Colonic mucosa (tissue), 4 donors: Measurements from ENCODE around the gene IFFO2. TPM values are rescaled to one million over a fixed set of nuclear protein-coding genes. Genes with fewer than 3 reads are reported as not detected.
A peak's percentile ranks its signal among the peaks of the same experiment; 100 is the strongest.

ENCODE experiments used
- DNase-seq: peaks from one replicate; pipeline ENCODE4 v3.0.0-alpha.2; 2020
- H3K27ac ChIP-seq: fragments of 200-600 bp; one replicate; pipeline ENCODE4 v1.8.0; 2021
- H3K27me3 ChIP-seq: fragments of 200-600 bp; one replicate; pipeline ENCODE4 v1.8.0; 2021
- H3K36me3 ChIP-seq: fragments of 200-600 bp; one replicate; pipeline ENCODE4 v1.8.0; 2021
- H3K4me1 ChIP-seq: fragments of 200-600 bp; one replicate; pipeline ENCODE4 v1.8.0; 2021; ENCODE audit warnings: mild to moderate bottlenecking
- H3K4me3 ChIP-seq: fragments of 200-600 bp; one replicate; pipeline ENCODE4 v1.8.0; 2021
- H3K9ac ChIP-seq, 2 donors: one replicate each; pipeline ENCODE4 v1.7.0; 2013; ENCODE audit warnings: control low read depth in 2 of 2, low read depth in 2 of 2, low read length in 2 of 2
- H3K9me3 ChIP-seq: fragments of 200-600 bp; one replicate; pipeline ENCODE4 v1.8.0; 2021
- intact Hi-C: fragments of 100-400 bp; cut with DNase I; formaldehyde crosslinking; loops from one replicate; pipeline ENCODE4 v1.14.1; 2022
- total RNA-seq, 2 donors: library from RNA; stranded (reverse); fragmentation: NEBNext Ultra II Directional in 1 of 2; extraction: Animal tissue kit (Norgen Biotek cat#: 25700) in 1 of 2; gene quantifications; one replicate each; pipeline ENCODE4 v1.2.1, GENCODE V29; 2021
- TF ChIP-seq, protein P1 (sequence below): fragments of 200-600 bp; IDR thresholded peaks from one replicate; pipeline ENCODE4 v1.8.0; 2022; ENCODE audit warnings: antibody characterized with exemption, mild to moderate bottlenecking
- donor health status: healthy.
- donor health status: DM: no; HTN: no; CAD: no.
- donor health status: DM: no; HTN: no; CAD: no.

The IFFO2 gene
- total RNA-seq, 2 donors from 2014 or later: 5.6 to 14.0 TPM

DNA sequence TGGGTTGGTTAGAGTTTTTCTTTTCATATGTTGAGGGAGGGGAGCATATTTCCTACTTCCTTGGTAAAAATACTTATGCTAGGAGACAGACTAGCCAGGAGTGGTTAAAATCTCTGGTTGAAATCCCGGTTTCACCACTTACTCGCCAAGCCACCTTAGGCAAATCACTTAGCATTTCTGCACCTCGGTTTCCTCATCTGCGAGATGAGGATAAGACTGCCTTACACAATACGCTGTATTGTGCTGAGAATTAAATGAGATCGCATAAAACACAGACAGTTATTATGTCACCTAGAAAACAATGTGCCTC is 1.4 kb downstream of the IFFO2 start:
- Histone ChIP-seq H3K27ac (no peak overlapping the region), H3K9me3 (no peaks in the 10 kb centered on the region), H3K9ac (peak overlapping the region; percentile 46 to 82), H3K4me3 (peak overlapping the region; percentile 72), H3K4me1 (peaks cover 19% of the 10 kb centered on the region), H3K36me3 (no peaks in the 10 kb centered on the region), H3K27me3 (no peaks in the 10 kb centered on the region)
- intact Hi-C loops: loop anchor here (5.0 kb wide), 2 partner anchors 38 to 57 kb away; no protein-coding TSS in a partner anchor
- TF ChIP-seq, protein P1, sequence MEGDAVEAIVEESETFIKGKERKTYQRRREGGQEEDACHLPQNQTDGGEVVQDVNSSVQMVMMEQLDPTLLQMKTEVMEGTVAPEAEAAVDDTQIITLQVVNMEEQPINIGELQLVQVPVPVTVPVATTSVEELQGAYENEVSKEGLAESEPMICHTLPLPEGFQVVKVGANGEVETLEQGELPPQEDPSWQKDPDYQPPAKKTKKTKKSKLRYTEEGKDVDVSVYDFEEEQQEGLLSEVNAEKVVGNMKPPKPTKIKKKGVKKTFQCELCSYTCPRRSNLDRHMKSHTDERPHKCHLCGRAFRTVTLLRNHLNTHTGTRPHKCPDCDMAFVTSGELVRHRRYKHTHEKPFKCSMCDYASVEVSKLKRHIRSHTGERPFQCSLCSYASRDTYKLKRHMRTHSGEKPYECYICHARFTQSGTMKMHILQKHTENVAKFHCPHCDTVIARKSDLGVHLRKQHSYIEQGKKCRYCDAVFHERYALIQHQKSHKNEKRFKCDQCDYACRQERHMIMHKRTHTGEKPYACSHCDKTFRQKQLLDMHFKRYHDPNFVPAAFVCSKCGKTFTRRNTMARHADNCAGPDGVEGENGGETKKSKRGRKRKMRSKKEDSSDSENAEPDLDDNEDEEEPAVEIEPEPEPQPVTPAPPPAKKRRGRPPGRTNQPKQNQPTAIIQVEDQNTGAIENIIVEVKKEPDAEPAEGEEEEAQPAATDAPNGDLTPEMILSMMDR: no peak
- DNase-seq: no peak

DNA sequence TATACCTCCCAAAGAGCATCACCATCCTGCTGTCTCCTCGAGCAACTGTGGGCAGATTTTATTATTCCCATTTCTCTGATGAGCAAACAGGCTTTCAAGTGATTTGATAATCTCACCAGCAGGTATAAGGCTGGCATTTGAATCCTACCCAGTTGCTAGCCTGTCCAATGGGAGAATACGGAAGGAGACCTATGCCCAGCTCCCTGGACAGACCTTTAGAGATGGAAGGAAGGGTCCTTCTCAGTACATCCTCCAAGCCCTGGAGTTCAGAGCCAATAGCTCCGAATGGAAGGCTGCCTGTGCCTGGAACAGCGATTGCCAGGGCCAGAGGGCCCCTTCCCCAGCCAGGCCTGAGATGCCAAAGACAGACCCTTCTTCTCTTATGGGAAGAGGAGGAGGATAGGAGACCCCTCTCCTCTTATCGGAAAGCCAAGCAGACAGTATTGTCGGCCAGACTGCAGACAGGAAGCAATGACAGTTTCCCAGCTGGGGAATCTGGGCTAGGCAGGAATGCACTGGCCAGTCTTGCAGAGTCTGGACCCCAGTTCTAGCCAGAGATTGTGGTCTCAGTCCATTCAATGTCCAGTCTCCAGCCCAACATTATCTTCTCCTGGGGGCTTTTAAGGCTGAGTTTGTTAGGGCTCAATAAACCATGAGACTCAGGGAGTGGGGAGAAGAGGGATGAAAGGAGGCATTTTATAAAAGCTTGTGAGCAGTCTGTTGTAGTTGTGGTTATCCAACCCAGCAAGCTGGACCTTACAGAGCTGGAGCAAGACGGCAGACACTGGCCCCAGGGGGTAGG is 2.0 kb downstream of the IFFO2 start:
- no peaks in the 10 kb centered on the region for H3K36me3 ChIP-seq
- H3K4me1 ChIP-seq: peaks cover 19% of the 10 kb centered on the region
- intact Hi-C loops: loop anchor here (5.0 kb wide), 2 partner anchors 37 to 58 kb away; no protein-coding TSS in a partner anchor
- H3K9me3 ChIP-seq: no peaks in the 10 kb centered on the region
- H3K9ac ChIP-seq: peak overlapping the region; percentile 30 to 82
- TF ChIP-seq, protein P1: no peak
- peak overlapping the region; percentile 72 for H3K4me3 ChIP-seq
- no peak for DNase-seq
- no peak overlapping the region for H3K27ac ChIP-seq
- H3K27me3 ChIP-seq: no peaks in the 10 kb centered on the region

DNA sequence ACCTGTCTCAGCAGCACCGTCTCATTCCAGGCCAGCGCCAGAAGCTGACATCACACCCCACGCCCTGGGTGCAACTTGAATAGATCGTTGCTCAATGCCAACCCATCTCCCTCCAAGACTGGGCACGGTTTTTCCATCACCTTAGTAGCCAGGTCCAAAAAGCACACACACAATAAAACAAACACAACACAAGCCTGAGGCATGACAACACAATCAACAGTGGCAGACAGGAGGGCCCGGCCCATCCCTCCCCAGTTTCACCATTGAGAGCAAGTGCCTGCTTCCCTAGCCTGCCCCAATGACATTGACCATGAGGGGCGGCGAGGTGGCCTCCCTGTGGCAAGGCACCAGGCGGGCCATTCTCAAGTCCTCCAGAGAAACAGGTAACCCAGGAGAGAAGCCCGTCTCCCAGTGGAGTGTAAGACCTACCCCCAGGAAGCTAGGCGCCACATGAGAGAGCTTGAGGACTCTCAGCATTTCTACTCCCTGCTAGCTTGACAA is 2.7 kb downstream of the IFFO2 start:
- DNase-seq: no peak
- H3K27me3 ChIP-seq: no peaks in the 10 kb centered on the region
- peaks cover 19% of the 10 kb centered on the region for H3K4me1 ChIP-seq
- no peak overlapping the region for H3K27ac ChIP-seq
- peak overlapping the region; percentile 30 to 43 for H3K9ac ChIP-seq
- no peaks in the 10 kb centered on the region for H3K9me3 ChIP-seq
- no peaks in the 10 kb centered on the region for H3K36me3 ChIP-seq
- TF ChIP-seq, protein P1: no peak
- intact Hi-C loops: no loop called here
- peak overlapping the region; percentile 72 for H3K4me3 ChIP-seq

DNA sequence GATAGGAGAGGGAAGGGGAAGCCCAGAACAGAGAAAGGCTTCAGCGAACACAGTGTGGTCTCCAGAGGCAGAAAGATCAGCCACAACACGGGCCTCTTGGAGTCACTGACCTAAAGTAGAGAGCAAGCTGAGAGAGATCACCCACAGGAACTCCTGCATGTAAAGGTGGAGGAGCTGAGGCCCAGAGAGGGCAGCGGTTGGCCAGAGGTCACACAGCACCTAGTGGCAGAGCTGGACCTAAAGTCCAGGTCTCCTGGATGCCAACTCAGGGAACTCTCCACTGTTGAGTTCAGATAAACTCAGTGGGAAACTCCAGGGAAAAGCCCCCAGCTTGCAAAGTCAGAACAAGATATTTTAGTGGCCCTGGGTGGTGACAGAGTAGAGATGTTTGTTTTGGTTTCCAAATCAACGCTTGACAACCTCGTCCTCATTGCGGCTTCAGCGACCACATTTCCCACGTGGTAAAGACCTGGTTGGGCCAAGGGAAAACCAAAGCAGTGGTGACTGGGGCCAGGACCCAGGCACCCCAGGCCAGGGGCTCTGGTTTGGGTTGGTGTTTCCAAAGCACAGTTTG is 4.6 kb downstream of the IFFO2 start:
- DNase-seq: no peak
- no peaks in the 10 kb centered on the region for H3K9me3 ChIP-seq
- intact Hi-C loops: no loop called here
- TF ChIP-seq, protein P1: no peak
- H3K4me3 ChIP-seq: no peak overlapping the region
- H3K4me1 ChIP-seq: peaks cover 14% of the 10 kb centered on the region
- no peaks in the 10 kb centered on the region for H3K36me3 ChIP-seq
- H3K27me3 ChIP-seq: no peaks in the 10 kb centered on the region
- peak overlapping the region; percentile 75 for H3K27ac ChIP-seq
- H3K9ac ChIP-seq: peak overlapping the region; percentile 35 to 44

DNA sequence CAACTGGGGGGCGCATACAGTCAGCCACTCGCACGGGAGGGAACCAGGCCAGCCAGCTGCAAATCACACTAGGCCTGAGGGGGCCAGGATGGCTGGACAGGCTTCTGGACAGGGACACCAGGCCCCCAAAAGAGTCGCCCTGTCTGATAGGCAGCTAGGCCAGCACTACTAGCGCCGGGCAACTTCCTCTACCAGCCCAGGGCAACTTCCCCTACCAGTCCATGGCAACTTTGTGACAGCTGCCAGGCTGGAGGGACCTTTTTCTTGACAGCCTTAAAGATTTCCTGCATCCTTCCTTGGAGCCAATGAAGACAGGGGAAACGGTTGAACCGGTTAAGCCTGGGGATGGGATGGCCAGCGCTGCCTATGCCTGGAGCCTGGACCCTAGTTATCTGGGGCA is 5.1 kb downstream of the IFFO2 start:
- Histone ChIP-seq H3K4me3 (no peak overlapping the region), H3K9ac (peak overlapping the region; percentile 35 to 44), H3K4me1 (peaks cover 13% of the 10 kb centered on the region), H3K36me3 (no peaks in the 10 kb centered on the region), H3K27ac (peak overlapping the region; percentile 75), H3K9me3 (no peaks in the 10 kb centered on the region), H3K27me3 (no peaks in the 10 kb centered on the region)
- no peak for DNase-seq
- intact Hi-C loops: no loop called here
- TF ChIP-seq, protein P1: no peak
